H9 (cell line): ENCODE measurements around the gene NHERF1. TPM values are rescaled to one million over a fixed set of nuclear protein-coding genes. Genes with fewer than 3 reads are reported as not detected.

Experiments used
- DNase-seq: peaks from one replicate; pipeline ENCODE4 v3.0.0-alpha.2; 2017
- H2AFZ ChIP-seq: one replicate; pipeline ENCODE4 v1.6.1; 2013; ENCODE audit warnings: mild to moderate bottlenecking, low read length, control low read depth, moderate library complexity
- H2AK5ac ChIP-seq: 2 replicates; pipeline ENCODE4 v1.6.1; 2013; ENCODE audit warnings: low read length, control low read depth, mixed read lengths; ENCODE audit not compliant: insufficient read length
- H2BK120ac ChIP-seq: one replicate; pipeline ENCODE4 v1.6.1; 2013; ENCODE audit warnings: low read depth, mild to moderate bottlenecking, low read length, control low read depth, inconsistent platforms; ENCODE audit not compliant: poor library complexity, severe bottlenecking
- H2BK12ac ChIP-seq: 2 replicates; pipeline ENCODE4 v1.6.1; 2013; ENCODE audit warnings: low read length, control low read depth, mixed read lengths, low read depth; ENCODE audit not compliant: insufficient read length
- H2BK15ac ChIP-seq: 2 replicates; pipeline ENCODE4 v1.6.1; 2013; ENCODE audit warnings: low read depth, low read length, control low read depth
- H2BK20ac ChIP-seq: one replicate; pipeline ENCODE4 v1.6.1; 2013; ENCODE audit warnings: low read depth, mild to moderate bottlenecking, low read length, control low read depth, inconsistent platforms; ENCODE audit not compliant: poor library complexity, severe bottlenecking
- H2BK5ac ChIP-seq: 2 replicates; pipeline ENCODE4 v1.6.1; 2013; ENCODE audit warnings: low read length, control low read depth, mixed read lengths; ENCODE audit not compliant: insufficient read length
- H3K14ac ChIP-seq: 2 replicates; pipeline ENCODE4 v1.6.1; 2013; ENCODE audit warnings: low read length, control low read depth; ENCODE audit not compliant: insufficient read depth
- H3K18ac ChIP-seq: 2 replicates; pipeline ENCODE4 v1.6.1; 2013; ENCODE audit warnings: low read depth, mild to moderate bottlenecking, mixed read lengths, low read length, control low read depth; ENCODE audit not compliant: insufficient read length
- H3K23ac ChIP-seq: 2 replicates; pipeline ENCODE4 v1.6.1; 2013; ENCODE audit warnings: low read length, control low read depth, mixed read lengths, low read depth; ENCODE audit not compliant: insufficient read length
- H3K23me2 ChIP-seq: 2 replicates; pipeline ENCODE4 v1.6.1; 2013; ENCODE audit warnings: low read depth, mild to moderate bottlenecking, mixed read lengths, low read length, control low read depth; ENCODE audit not compliant: insufficient read length, poor library complexity, severe bottlenecking
- H3K27ac ChIP-seq: 2 replicates; pipeline ENCODE4 v1.5.1; 2013; ENCODE audit warnings: low read length, control low read depth, mixed read lengths, low read depth; ENCODE audit not compliant: insufficient read length
- H3K27me3 ChIP-seq: 2 replicates; pipeline ENCODE4 v1.6.1; 2013; ENCODE audit warnings: low read length, control low read depth, inconsistent platforms; ENCODE audit not compliant: insufficient read depth
- H3K4ac ChIP-seq: 2 replicates; pipeline ENCODE4 v1.6.1; 2013; ENCODE audit warnings: low read depth, mild to moderate bottlenecking, control low read depth, inconsistent platforms, low read length, moderate library complexity
- H3K4me1 ChIP-seq: 2 replicates; pipeline ENCODE4 v1.6.1; 2013; ENCODE audit warnings: low read length, control low read depth, inconsistent platforms; ENCODE audit not compliant: insufficient read depth
- H3K4me2 ChIP-seq: 2 replicates; pipeline ENCODE4 v1.6.1; 2013; ENCODE audit warnings: low read length, control low read depth, mixed read lengths; ENCODE audit not compliant: insufficient read length, insufficient read depth
- H3K56ac ChIP-seq: 2 replicates; pipeline ENCODE4 v1.6.1; 2013; ENCODE audit warnings: low read depth, mild to moderate bottlenecking, mixed read lengths, low read length, control low read depth; ENCODE audit not compliant: insufficient read length
- H3K79me1 ChIP-seq: 2 replicates; pipeline ENCODE4 v1.6.1; 2013; ENCODE audit warnings: low read depth, mild to moderate bottlenecking, moderate library complexity, low read length, control low read depth, inconsistent platforms; ENCODE audit not compliant: insufficient read depth, poor library complexity, severe bottlenecking
- H3K79me2 ChIP-seq: 2 replicates; pipeline ENCODE4 v1.6.1; 2013; ENCODE audit warnings: low read length, control low read depth, inconsistent platforms; ENCODE audit not compliant: insufficient read depth
- H3K9ac ChIP-seq: 2 replicates; pipeline ENCODE4 v1.6.1; 2013; ENCODE audit warnings: low read length, control low read depth, mixed read lengths; ENCODE audit not compliant: insufficient read length; ENCODE audit errors: extremely low read depth
- H3K9me3 ChIP-seq: one replicate; pipeline ENCODE4 v1.6.1; 2013; ENCODE audit warnings: low read depth, low read length, inconsistent platforms; ENCODE audit not compliant: control insufficient read depth
- H3T11ph ChIP-seq: one replicate; pipeline ENCODE4 v1.6.1; 2013; ENCODE audit warnings: mild to moderate bottlenecking, low read length, control low read depth, inconsistent platforms
- H4K20me1 ChIP-seq: one replicate; pipeline ENCODE4 v1.6.1; 2013; ENCODE audit not compliant: control insufficient read depth, insufficient read length, insufficient read depth
- H4K5ac ChIP-seq: 2 replicates; pipeline ENCODE4 v1.6.1; 2013; ENCODE audit warnings: low read depth, mild to moderate bottlenecking, mixed read lengths, low read length, control low read depth; ENCODE audit not compliant: insufficient read length
- H4K8ac ChIP-seq: replicated peaks from 2 replicates; pipeline ENCODE4 v1.6.1; 2013; ENCODE audit warnings: low read length, control low read depth, mixed read lengths, low read depth; ENCODE audit not compliant: insufficient read length
- H4K91ac ChIP-seq: 2 replicates; pipeline ENCODE4 v1.6.1; 2013; ENCODE audit warnings: low read depth, mild to moderate bottlenecking, moderate library complexity, mixed read lengths, low read length, control low read depth; ENCODE audit not compliant: insufficient read length
- H3K27ac Mint-ChIP-seq, 3 experiments: 2 replicates in 2 of 3; 3 replicates in 1 of 3; pipeline ENCODE4 v1.8.0; 2020 to 2021; ENCODE audit warnings: mixed read lengths in 3 of 3, mild to moderate bottlenecking in 1 of 3, moderate library complexity in 1 of 3
- H3K27me3 Mint-ChIP-seq: 2 replicates; pipeline ENCODE4 v1.8.0; 2021; ENCODE audit warnings: low read depth, mild to moderate bottlenecking, moderate library complexity, mixed read lengths
- H3K36me3 Mint-ChIP-seq, 3 experiments: 2 replicates in 2 of 3; 3 replicates in 1 of 3; pipeline ENCODE4 v1.8.0; 2020 to 2021; ENCODE audit warnings: low read depth in 3 of 3, mixed read lengths in 3 of 3; ENCODE audit not compliant: insufficient read depth in 1 of 3
- H3K4me1 Mint-ChIP-seq, 2 experiments: 2 replicates each; pipeline ENCODE4 v1.8.0; 2020; ENCODE audit warnings: mixed read lengths in 2 of 2
- H3K4me3 Mint-ChIP-seq, 2 experiments: 2 replicates in 1 of 2; 3 replicates in 1 of 2; pipeline ENCODE4 v1.8.0; 2020 to 2021; ENCODE audit warnings: mild to moderate bottlenecking in 2 of 2, mixed read lengths in 2 of 2, moderate library complexity in 1 of 2
- H3K9me3 Mint-ChIP-seq, 2 experiments: 2 replicates in 1 of 2; 3 replicates in 1 of 2; pipeline ENCODE4 v1.8.0; 2020; ENCODE audit warnings: mild to moderate bottlenecking in 2 of 2, mixed read lengths in 2 of 2, moderate library complexity in 1 of 2
- CTCF ChIP-seq: fragments of 200-600 bp; sonication (generic); conservative IDR thresholded peaks from 3 replicates; pipeline ENCODE4 v1.8.0; 2021; ENCODE audit warnings: antibody characterized with exemption, mild to moderate bottlenecking
- WGBS: extraction: QIAGEN DNeasy Blood & Tissue Kit; methylation state at CpG from one replicate; pipeline ENCODE4 v1.1.7; 2013; ENCODE audit warnings: missing lambda C conversion rate, low lambda C conversion rate, mixed read lengths; ENCODE audit not compliant: insufficient read length; ENCODE audit errors: extremely low coverage; 5-methylcytosine and 5-hydroxymethylcytosine counted together
- total RNA-seq: library from RNA; stranded (reverse); gene quantifications from 2 replicates; pipeline ENCODE4 v1.2.1, GENCODE V29; 2021

Gene NHERF1
- total RNA-seq, 1 experiment from 2014 or later, result 74.4 TPM

GRCh38 chr17:74768069-74768762 lies 19.8 kb downstream of the NHERF1 start:
- H3K79me1 ChIP-seq, result no peaks in the 10 kb centered on the region
- no peak overlapping the region for H2BK15ac ChIP-seq
- no peak overlapping the region for H2BK12ac ChIP-seq
- peaks cover 14 to 34% of the 10 kb centered on the region in 2 experiments for H3K4me1 Mint-ChIP-seq
- H3K36me3 Mint-ChIP-seq, result peaks cover 29 to 56% (median 53%) of the 10 kb centered on the region in 3 experiments; a peak in 6 of 7 replicates
- no peak overlapping the region; a peak in 1 of 5 replicates for H3K4me3 Mint-ChIP-seq
- no peak overlapping the region for H3K18ac ChIP-seq
- WGBS, result no CpG with 5 or more reads among the region's 17 CpGs
- H2BK20ac ChIP-seq, result no peak overlapping the region
- no peaks in the 10 kb centered on the region; the same call in 1 of the 2 replicates for H3K4me1 ChIP-seq
- TF ChIP-seq CTCF, result no peak
- H2AK5ac ChIP-seq, result no peak overlapping the region
- no peak overlapping the region for H2BK120ac ChIP-seq
- no peak overlapping the region for H4K5ac ChIP-seq
- no peaks in the 10 kb centered on the region for H3K9me3 ChIP-seq
- no peak overlapping the region for H3K14ac ChIP-seq
- H3K23ac ChIP-seq, result no peak overlapping the region
- H3K9ac ChIP-seq, result no peak overlapping the region
- no peak overlapping the region for H3K4me2 ChIP-seq
- H3K56ac ChIP-seq, result no peak overlapping the region
- H2AFZ ChIP-seq, result no peak overlapping the region
- no peaks in the 10 kb centered on the region for H3K79me2 ChIP-seq
- H3K27me3 ChIP-seq, result no peaks in the 10 kb centered on the region
- no peak overlapping the region for H3K4ac ChIP-seq
- H3T11ph ChIP-seq, result no peak overlapping the region
- H4K91ac ChIP-seq, result no peak overlapping the region
- H3K27ac ChIP-seq, result no peak overlapping the region
- H2BK5ac ChIP-seq, result no peak overlapping the region
- DNase-seq, result no peak
- H3K23me2 ChIP-seq, result no peaks in the 10 kb centered on the region
- no peaks in the 10 kb centered on the region for H4K20me1 ChIP-seq
- no peaks in the 10 kb centered on the region for H3K9me3 Mint-ChIP-seq
- no peaks in the 10 kb centered on the region for H3K27me3 Mint-ChIP-seq
- peak overlapping the region in 2 of 3 experiments; percentile 62 to 77; a peak in 5 of 7 replicates for H3K27ac Mint-ChIP-seq
- H4K8ac ChIP-seq, result no peak overlapping the region
